DND-41 (cell line): ENCODE results near the gene PLCL1.

ENCODE experiments used
- CTCF ChIP-seq: IDR thresholded peaks from 2 replicates; pipeline ENCODE4 v1.5.1; 2012; ENCODE audit warnings: borderline replicate concordance, low read length, moderate library complexity, mild to moderate bottlenecking; ENCODE audit not compliant: poor library complexity, severe bottlenecking; ENCODE audit errors: extremely low read depth
- EZH2 ChIP-seq: IDR thresholded peaks from 3 replicates; pipeline ENCODE4 v1.6.1; 2012; ENCODE audit warnings: borderline replicate concordance, low read depth, mild to moderate bottlenecking, moderate library complexity, low read length, inconsistent platforms; ENCODE audit not compliant: severe bottlenecking

- TF ChIP-seq CTCF: no peak
- TF ChIP-seq EZH2: no peak
Observed at GRCh38 chr2:198113316-198113715, 308.9 kb downstream of the PLCL1 start.
